IPS-11a (cell line): ENCODE data around the gene MKRN2OS.
"Not testable (repeated sequence)": the region's sequence is repeated elsewhere in the genome, so short reads cannot be mapped to it uniquely, and the experiment has no call there.

Source experiments
- H3K4me3 ChIP-seq: one replicate; pipeline ENCODE4 v1.5.1; 2013; ENCODE audit warnings: low read depth, low read length, control low read depth

MKRN2OS gene

GRCh38 chr3:12562451-12562850 is 17.2 kb upstream of the MKRN2OS start:
- no peak overlapping the region for H3K4me3 ChIP-seq

- H3K4me3 ChIP-seq: no peak overlapping the region
Observed at GRCh38 chr3:12561397-12561796, 16.1 kb upstream of the MKRN2OS start.

- no peak overlapping the region for H3K4me3 ChIP-seq
Observed at GRCh38 chr3:12560505-12561190, 15.3 kb upstream of the MKRN2OS start.

GRCh38 chr3:12559520-12559919 is 14.2 kb upstream of the MKRN2OS start:
- no peak overlapping the region for H3K4me3 ChIP-seq

GRCh38 chr3:12558706-12559105 is 13.4 kb upstream of the MKRN2OS start:
- no peak overlapping the region for H3K4me3 ChIP-seq

GRCh38 chr3:12557473-12558100 is 12.3 kb upstream of the MKRN2OS start:
- peak overlapping the region; percentile 79 for H3K4me3 ChIP-seq

GRCh38 chr3:12556690-12557472 is 11.6 kb upstream of the MKRN2OS start, which contains the start of gene MKRN2:
TSS of gene MKRN2 (plus strand) at chr3:12557087. CDS start at chr3:12557151, 64 bp downstream.
- peak within 1 kb of the TSS; percentile 79 for H3K4me3 ChIP-seq

- H3K4me3 ChIP-seq: peak overlapping the region; percentile 79
Observed at GRCh38 chr3:12556314-12556689, 11.0 kb upstream of the MKRN2OS start.

DNA sequence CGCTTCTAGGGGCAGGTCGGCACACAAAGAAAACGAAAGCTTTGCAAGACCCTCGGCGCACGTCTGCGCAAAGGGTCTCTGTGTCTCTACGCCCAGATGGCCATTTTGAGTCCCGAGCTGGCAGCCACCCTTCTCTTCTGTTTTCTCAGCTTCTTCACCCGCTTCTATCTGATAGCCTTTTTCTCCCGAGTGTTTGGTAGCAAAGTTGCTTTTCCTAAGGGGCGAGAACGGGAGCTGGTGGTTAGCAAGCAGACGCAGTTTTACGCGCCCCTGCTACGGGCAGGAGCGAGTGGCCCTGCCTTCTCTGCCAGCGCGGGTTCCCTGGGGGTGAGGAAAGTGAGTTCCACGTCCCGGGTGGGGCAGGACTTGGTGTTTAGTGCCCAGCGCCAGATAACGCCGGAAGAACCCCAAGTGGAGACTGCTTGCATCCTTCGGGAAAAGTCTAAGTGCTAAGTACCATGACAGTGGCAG is 8.7 kb upstream of the MKRN2OS start:
- H3K4me3 ChIP-seq: peak overlapping the region; percentile 40

GRCh38 chr3:12549971-12550760 is 4.9 kb upstream of the MKRN2OS start:
- no peak overlapping the region for H3K4me3 ChIP-seq

DNA sequence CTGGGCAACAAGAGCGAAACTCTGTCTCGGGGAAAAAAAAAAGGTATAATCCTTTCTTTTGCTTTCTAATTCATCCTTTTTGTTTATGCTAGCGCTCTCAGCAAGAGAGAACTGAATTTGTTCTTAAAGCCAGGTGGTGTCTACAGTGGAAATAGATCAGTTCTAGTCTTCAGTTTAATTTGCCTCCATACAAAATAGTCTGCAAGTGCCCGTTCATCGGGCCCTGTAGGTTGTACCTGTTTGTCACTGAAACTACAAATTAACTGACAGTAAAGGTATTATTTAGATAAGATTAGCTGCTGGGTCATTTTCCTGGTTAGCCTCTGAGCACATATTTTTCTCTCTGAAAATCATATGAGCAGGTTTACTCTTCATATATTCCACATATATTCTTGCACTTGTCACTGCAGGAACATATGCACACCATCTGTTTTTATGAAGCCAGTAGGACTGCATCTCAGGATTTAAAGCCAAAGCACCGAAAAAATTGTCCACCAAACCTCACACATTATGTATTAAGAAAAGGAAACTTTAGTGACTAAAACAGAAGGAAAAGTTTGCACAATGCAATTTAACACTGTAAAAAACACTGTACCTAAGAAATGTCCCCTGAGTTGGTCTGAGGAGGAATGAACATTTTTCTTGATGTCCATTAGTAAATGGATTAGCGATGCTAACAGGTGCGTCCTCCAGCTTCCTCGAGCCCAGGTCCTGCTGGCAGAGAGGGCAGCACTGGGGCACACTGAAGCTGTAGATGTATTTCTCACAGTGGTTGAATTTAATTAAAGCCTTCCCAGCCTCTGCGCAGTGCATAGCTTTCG is 437 bp downstream of the MKRN2OS start:
- H3K4me3 ChIP-seq: no peak overlapping the region

DNA sequence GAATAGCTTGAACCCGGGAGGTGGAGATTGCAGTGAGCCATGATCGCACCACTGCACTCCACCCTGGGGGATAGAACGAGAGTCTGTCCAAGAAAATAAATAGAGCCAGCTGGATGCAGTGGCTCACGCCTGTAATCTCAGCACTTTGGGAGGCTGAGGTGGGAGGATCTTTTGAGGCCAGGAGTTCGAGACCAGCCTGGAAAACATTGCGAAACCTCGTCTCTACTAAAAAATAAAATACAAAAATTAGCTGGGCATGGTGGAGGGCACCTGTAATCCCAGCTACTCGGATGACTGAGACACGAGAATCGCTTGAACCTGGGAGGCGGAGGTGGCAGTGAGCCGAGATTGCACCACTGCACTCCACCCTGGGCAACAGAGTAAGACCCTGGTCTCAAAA is 1.8 kb downstream of the MKRN2OS start:
- H3K4me3 ChIP-seq: not testable (repeated sequence)

GRCh38 chr3:12541625-12542024 is 3.7 kb downstream of the MKRN2OS start:
- H3K4me3 ChIP-seq: no peak overlapping the region

DNA sequence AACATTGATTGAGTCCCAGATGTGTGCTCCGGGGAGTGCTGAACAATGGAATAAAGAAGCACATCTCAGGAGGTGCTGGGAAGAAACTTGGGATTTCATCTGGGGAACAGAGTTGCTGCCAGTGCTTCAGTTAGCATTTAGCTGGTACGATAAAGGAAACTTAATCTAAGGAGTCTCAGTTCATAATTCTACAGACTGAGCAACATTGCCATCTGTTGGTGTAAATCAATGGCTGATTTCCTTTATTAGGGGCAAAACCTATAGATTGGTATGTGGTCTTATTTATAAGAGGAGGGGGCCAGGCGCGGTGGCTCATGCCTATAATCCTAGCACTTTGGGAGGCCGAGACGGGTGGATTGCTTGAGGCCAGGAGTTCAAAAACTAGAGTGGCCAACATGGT is 8.9 kb downstream of the MKRN2OS start:
- H3K4me3 ChIP-seq: no peak overlapping the region

- no peak overlapping the region for H3K4me3 ChIP-seq
Observed at GRCh38 chr3:12532182-12532581, 13.1 kb downstream of the MKRN2OS start.

DNA sequence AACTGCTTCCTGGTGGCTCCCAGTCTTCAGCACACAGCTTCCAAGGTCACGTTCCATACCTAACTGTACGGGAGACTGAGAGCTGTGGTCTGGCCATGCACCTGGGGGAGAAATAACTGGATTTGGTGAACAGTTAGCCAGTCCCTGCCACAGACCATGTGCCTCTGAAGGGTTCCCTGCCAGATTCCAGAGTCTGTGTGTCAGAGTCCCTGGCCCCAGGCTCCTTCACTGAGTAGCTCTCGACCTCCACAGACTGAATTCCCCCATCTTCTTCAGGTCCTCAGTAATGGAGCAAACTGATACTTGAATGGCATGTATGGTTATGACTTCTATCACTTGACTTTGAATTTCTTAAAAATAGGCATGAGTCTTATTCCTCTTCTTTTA is 17.5 kb downstream of the MKRN2OS start:
- H3K4me3 ChIP-seq: no peak overlapping the region

DNA sequence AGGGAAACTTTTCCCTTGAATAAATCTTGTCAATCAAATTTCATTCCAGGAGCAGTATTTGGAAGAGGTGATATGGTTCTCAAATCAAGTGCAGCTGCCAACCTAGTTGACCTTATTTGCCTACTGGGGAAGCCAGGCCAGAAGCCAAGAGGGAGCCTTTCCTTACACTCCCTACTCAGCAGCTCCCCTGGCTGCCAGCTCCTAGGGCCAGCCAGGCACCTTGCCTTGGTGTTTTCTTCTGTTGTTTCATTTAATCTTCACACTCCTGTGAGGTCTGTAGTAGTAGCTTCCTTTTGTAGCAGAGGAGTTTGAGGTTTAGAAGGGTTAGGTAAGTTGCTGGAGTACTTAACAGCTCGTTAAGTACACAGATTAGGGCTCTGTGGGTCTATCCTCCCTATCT is 22.6 kb downstream of the MKRN2OS start:
- H3K4me3 ChIP-seq: no peak overlapping the region

- no peak overlapping the region for H3K4me3 ChIP-seq
Observed at GRCh38 chr3:12521010-12521409, 24.3 kb downstream of the MKRN2OS start.

DNA sequence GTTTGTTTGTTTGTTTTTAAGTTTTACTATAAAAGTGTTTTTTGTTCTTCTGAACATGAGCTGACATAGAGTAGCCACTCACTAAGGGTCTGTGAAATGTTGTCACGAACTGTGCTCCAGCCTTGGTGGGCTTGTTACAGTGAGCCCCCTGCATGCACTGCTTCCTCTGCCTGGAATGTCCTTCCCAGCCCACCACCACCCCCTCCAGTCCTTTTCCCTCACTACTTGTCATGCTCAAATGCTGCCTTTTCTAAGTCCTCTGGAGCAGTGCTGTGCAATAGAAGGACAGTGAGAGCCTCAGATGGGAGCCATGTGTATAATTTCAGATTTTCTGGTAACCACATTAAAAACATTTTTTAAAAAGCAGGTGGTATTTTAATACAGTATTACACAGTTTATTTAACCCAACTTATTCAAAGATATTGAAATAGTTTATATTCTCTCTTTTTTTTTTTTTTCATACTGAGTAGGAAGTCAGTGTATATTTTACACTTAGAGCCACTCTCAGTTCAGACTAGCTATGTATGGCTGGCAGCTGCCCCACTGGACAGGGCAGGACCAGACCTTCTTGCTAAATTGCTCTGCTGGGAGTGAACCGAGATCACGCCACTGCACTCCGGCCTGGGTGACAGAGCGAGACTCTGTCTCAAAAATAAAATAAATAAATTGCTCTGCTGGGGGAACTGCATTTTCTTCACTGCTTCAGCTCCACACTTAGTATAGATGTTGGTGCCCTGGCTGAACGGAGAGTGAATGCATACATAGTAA is 26.9 kb downstream of the MKRN2OS start:
- H3K4me3 ChIP-seq: no peak overlapping the region
